SKM-1 treated with dmso at 0.1 percent for 144 hours (cell line): ENCODE results near the gene ZIC3.

Experiments
- DNase-seq: peaks from one replicate; lab custom pipeline; 2025; ENCODE audit not compliant: unreplicated experiment; lab: John Stamatoyannopoulos, UW

The ZIC3 gene

GRCh38 chrX:137573324-137574101, 7.6 kb downstream of the ZIC3 start:
- DNase-seq, result no peak

- DNase-seq, result no peak
Observed at GRCh38 chrX:137574102-137574783, 8.3 kb downstream of the ZIC3 start.

GRCh38 chrX:137574784-137575293, 8.9 kb downstream of the ZIC3 start:
- DNase-seq, result no peak

- no peak for DNase-seq
Observed at GRCh38 chrX:137575596-137576255, 9.8 kb downstream of the ZIC3 start.

- DNase-seq, result no peak
Observed at GRCh38 chrX:137587151-137587550, 21.2 kb downstream of the ZIC3 start.

GRCh38 chrX:137600769-137601168, 34.8 kb downstream of the ZIC3 start:
- DNase-seq, result no peak
